Transverse colon (tissue), 3 donors: ENCODE measurements around the gene MYH10.

ENCODE experiments used
- CTCF ChIP-seq, 5 experiments: fragments of 200-600 bp in 3 of 5; fragments of 450-650 bp in 2 of 5; sonication (generic) in 3 of 5; IDR thresholded peaks; 1 replicate in 2 of 5; 2 replicates in 3 of 5; pipeline ENCODE4 v1.5.1; 2016 to 2017; ENCODE audit warnings: antibody characterized with exemption in 5 of 5, inconsistent platforms in 3 of 5, mild to moderate bottlenecking in 2 of 5, moderate library complexity in 1 of 5
- EP300 ChIP-seq: sonication (generic); formaldehyde crosslinking; IDR thresholded peaks from one replicate; pipeline ENCODE4 v1.6.1; 2017; ENCODE audit warnings: antibody characterized with exemption, low read depth

GRCh38 chr17:8585911-8586310 lies 44.6 kb downstream of the MYH10 start:
- TF ChIP-seq CTCF (IDR thresholded peaks at IDR 0.05) (no peak), EP300 (no peak)
